ENCODE results near the gene CFL2.

The CFL2 gene

DNA sequence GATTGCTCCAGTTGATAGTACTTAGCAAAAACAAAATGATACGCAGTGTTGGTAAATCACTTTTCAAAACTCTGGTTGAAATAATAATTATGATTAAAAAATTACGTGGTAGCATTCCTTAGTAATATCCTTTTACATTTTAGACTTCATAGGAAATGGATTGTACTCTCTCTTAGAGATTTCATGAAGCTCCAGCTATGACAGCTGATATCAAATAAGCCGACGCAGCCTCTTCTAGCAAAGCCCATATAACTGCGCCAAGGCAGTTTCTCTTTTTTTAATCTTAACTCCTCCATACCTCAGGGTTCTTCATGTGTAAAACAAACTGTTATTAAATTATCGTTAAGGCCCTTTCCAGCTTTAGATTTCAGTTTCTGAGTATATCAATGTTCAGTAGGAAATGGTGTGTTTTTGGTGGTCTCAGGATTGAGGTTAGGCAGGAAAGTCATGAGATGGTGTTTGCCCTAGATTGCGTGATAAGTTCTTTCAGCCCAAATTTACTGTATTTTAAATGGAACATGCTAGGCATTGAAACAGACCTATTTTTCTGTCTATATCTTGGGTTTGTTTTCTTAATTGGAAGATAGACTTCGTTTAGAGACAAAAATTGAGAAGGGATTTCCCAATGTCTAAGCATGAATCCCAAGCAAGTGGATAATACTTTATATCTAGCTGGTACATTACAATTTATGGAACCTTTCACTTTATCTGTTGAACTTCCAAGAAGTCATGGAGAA is 902 bp upstream of the CFL2 start:
- no peak for DNase-seq (ENCODE audit: extremely low read depth, insufficient read length)
- TF ChIP-seq, protein P1, sequence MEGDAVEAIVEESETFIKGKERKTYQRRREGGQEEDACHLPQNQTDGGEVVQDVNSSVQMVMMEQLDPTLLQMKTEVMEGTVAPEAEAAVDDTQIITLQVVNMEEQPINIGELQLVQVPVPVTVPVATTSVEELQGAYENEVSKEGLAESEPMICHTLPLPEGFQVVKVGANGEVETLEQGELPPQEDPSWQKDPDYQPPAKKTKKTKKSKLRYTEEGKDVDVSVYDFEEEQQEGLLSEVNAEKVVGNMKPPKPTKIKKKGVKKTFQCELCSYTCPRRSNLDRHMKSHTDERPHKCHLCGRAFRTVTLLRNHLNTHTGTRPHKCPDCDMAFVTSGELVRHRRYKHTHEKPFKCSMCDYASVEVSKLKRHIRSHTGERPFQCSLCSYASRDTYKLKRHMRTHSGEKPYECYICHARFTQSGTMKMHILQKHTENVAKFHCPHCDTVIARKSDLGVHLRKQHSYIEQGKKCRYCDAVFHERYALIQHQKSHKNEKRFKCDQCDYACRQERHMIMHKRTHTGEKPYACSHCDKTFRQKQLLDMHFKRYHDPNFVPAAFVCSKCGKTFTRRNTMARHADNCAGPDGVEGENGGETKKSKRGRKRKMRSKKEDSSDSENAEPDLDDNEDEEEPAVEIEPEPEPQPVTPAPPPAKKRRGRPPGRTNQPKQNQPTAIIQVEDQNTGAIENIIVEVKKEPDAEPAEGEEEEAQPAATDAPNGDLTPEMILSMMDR (IDR thresholded peaks at IDR 0.05; ENCODE audit: insufficient read depth, low read length, poor library complexity, severe bottlenecking): no peak
- Histone ChIP-seq H3K36me3 (ENCODE audit: control insufficient read depth, insufficient read depth, low read length) (no peaks in the 10 kb centered on the region), H3K27me3 (replicated peaks; ENCODE audit: control insufficient read depth, insufficient read depth, low read length) (no peaks in the 10 kb centered on the region), H3K4me3 (replicated peaks; ENCODE audit: low read depth, low read length) (peak overlapping the region; percentile 86)

DNA sequence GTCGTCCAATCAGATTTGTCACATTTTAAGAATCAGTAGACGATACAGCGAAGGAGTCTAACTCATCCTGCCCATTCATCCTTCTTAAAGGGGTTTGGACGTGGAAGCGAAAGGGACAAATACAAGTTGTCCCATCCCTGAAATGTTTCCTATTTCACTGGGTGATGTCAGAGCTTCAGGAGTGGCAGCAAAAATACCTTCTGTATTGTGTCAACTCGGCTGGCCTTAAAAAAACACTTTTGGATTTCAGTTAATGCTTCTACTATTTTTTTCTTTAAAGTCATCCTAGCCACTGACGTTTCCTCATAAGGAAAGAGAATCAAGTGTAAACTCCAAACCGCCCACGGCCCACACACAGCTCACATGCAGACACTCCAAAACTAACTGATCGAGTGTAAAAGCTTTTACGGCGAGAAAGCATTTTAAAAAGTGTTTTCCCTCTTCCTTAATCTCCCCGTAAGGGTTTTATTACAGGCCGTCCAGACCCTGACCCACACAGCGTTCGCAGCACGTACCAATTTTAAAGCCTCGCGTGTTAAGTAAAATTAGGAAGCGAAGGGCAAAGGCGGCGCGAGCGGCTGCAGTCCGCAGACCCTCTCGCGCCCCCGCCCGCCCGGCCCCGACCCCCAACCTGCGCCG is 593 bp downstream of the CFL2 start:
- peak overlapping the region; percentile 86 for H3K4me3 ChIP-seq (replicated peaks; ENCODE audit: low read depth, low read length)
- H3K27me3 ChIP-seq (replicated peaks; ENCODE audit: control insufficient read depth, insufficient read depth, low read length): no peaks in the 10 kb centered on the region
- DNase-seq (ENCODE audit: extremely low read depth, insufficient read length): no peak
- TF ChIP-seq, protein P1 (IDR thresholded peaks at IDR 0.05; ENCODE audit: insufficient read depth, low read length, poor library complexity, severe bottlenecking): no peak
- H3K36me3 ChIP-seq (ENCODE audit: control insufficient read depth, insufficient read depth, low read length): no peaks in the 10 kb centered on the region

DNA sequence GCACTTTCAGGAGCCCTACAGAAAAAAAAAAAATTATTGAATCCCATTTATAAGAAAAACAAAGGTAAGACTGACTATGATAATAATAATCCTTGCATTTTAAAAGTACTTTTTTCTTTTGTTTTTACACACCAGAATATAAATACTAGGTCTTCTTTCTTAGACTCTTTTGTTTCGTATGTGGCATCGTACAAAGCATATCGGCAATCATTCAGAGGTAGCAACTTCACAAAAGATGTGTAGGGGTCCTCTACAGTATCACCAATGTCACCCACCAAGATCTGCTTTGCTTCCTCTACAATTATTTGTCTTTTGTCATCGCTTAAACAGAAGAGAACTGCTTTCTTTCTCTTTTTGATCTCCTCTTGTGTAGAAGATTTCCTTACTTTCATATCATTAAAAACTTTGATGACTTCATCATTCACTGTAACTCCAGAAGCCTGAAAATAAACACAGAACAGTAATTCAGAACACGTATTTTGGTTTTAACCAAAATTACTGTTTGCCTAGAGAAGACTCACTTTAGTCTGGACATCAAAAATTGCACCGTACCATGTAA is 1.2 kb downstream of the CFL2 start:
- Histone ChIP-seq H3K36me3 (ENCODE audit: control insufficient read depth, insufficient read depth, low read length) (no peaks in the 10 kb centered on the region), H3K27me3 (replicated peaks; ENCODE audit: control insufficient read depth, insufficient read depth, low read length) (no peaks in the 10 kb centered on the region), H3K4me3 (replicated peaks; ENCODE audit: low read depth, low read length) (peak overlapping the region; percentile 86)
- no peak for DNase-seq (ENCODE audit: extremely low read depth, insufficient read length)
- TF ChIP-seq, protein P1 (IDR thresholded peaks at IDR 0.05; ENCODE audit: insufficient read depth, low read length, poor library complexity, severe bottlenecking): no peak

DNA sequence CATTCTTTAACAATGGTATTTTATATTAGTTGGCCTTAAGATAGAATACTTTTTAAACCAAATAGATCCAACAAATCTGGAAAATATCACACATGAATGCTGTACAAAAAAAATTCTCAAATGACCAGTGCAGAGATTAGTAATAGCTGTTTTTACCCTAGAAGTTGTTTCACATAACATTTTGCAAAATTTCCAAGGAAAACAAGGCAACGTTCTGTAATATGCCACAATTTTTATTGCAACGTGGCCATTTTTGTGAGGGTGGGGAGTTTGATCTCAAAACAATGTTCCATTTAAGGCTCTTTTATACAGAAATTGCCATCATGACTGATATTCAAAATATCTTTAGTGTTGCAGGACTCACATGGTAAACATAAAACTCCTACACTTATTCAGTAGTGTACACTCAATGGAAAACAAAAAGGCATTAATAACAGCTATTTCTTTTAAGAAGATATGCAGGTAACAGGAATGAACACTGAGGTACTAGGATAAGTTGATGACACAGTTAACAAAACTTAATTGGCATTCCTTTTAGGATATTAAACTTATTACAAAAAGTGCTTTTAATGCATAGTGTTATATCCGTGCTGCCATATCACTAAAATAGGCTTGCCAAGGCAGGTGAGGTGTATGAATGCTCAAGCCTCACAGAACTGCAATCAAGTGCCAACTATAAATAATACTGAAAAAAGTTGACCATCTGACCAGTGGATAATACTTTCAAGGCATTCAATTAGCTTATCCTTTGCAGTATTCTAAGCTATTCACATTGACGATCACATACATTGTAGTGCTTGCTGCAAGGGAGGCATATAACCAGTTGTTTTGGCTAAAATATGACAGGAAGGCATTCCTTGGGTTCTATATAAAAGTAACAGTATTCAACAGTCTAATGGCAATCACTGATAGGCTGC is 2.3 kb downstream of the CFL2 start:
- Histone ChIP-seq H3K4me3 (replicated peaks; ENCODE audit: low read depth, low read length) (no peak overlapping the region), H3K27me3 (replicated peaks; ENCODE audit: control insufficient read depth, insufficient read depth, low read length) (no peaks in the 10 kb centered on the region)
- DNase-seq (ENCODE audit: extremely low read depth, insufficient read length): no peak

DNA sequence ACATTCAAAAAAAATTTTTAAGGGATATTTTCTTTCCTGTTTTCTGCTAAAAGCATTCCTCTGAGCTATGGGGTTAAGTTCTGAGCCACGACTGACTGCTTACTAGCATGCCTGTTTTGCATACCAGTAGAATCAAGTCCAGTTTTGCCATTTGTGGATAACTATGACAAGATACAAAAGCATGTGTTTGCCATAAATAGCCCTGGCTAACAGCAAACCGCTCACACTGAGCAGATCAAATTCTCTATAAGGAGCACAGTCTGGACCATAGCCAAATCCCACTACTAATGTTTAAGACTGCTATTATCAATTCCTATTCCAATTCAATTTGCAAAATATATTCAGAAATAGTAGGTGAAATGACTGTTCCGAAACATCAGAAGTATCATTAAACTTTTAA is 3.2 kb downstream of the CFL2 start:
- Histone ChIP-seq H3K36me3 (ENCODE audit: control insufficient read depth, insufficient read depth, low read length) (no peaks in the 10 kb centered on the region), H3K4me3 (replicated peaks; ENCODE audit: low read depth, low read length) (no peak overlapping the region; the same call in 1 of the 2 replicates), H3K27me3 (replicated peaks; ENCODE audit: control insufficient read depth, insufficient read depth, low read length) (no peaks in the 10 kb centered on the region)
- DNase-seq (ENCODE audit: extremely low read depth, insufficient read length): peak; percentile 22
- TF ChIP-seq, protein P1 (IDR thresholded peaks at IDR 0.05; ENCODE audit: insufficient read depth, low read length, poor library complexity, severe bottlenecking): no peak

More for the DNA sequence above, 2.3 kb downstream of the CFL2 start:
- TF ChIP-seq, protein P1 (IDR thresholded peaks at IDR 0.05; ENCODE audit: insufficient read depth, low read length, poor library complexity, severe bottlenecking): no peak
- H3K36me3 ChIP-seq (ENCODE audit: control insufficient read depth, insufficient read depth, low read length): no peaks in the 10 kb centered on the region
